DMS 273 treated with DMSO at 0.1 percent for 48 hours (cell line): ENCODE data around the gene B3GNT9.
"Not testable (repeated sequence)": the region's sequence is repeated elsewhere in the genome, so short reads cannot be mapped to it uniquely, and the experiment has no call there.

Experiments
- DNase-seq: peaks from one replicate; lab custom pipeline; 2025; lab: John Stamatoyannopoulos, UW

Gene B3GNT9

GRCh38 chr16:67150047-67150832, 558 bp downstream of the B3GNT9 start:
- DNase-seq: no peak

GRCh38 chr16:67149276-67150046, 1.3 kb downstream of the B3GNT9 start:
- no peak for DNase-seq

DNA sequence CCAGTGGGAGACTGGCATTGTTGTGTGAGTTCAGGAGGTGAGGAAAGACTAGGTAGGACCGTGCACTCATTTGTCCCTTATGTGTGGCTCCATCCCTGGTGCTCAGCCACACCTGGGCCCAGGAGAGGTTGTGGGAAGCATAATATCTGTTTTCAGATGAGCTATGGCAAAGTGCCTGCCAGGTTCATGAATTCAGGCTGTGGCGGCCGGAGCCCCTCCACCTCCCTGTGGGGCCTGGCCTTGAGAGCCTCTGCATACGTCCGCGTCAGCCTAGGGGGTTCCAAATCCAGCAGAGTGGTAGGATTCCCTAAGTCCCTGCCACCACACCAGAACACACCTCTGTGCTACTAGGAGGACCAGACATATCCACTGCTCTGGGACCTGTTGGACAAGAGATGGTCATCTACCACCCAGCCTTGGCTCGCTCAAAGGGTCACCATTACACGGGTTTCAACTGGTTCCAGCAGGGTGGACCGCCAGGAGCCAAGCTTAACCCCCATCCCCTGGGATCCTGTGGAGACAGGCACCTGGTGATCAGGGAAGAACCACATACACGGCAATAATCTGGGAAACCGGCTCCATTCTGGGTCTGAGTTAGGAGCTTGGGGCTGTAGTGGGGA, 2.0 kb downstream of the B3GNT9 start:
- no peak for DNase-seq

DNA sequence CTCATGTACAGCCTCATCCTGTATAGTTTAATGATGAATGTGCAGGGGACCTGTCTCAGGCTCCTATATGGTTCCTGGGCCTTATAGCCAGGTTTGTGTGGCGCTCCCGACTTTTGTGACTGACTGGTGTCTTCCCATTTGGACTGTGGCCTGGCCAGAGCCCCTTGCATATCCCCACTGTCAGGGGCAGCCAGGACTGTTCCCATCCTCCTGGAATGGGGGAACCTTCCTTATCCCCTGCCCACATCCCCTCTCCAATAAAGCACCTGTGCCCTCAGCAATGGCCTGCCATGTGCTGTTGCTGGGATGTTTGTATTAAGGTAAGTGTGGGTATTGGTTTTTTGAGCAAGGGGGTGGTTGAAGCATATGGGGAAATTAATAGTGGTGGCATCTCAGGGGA, 2.6 kb downstream of the B3GNT9 start:
- DNase-seq: no peak

- no peak for DNase-seq
Observed at GRCh38 chr16:67147437-67148140, 3.2 kb downstream of the B3GNT9 start.

- no peak for DNase-seq
Observed at GRCh38 chr16:67146523-67147357, 4.1 kb downstream of the B3GNT9 start.

DNA sequence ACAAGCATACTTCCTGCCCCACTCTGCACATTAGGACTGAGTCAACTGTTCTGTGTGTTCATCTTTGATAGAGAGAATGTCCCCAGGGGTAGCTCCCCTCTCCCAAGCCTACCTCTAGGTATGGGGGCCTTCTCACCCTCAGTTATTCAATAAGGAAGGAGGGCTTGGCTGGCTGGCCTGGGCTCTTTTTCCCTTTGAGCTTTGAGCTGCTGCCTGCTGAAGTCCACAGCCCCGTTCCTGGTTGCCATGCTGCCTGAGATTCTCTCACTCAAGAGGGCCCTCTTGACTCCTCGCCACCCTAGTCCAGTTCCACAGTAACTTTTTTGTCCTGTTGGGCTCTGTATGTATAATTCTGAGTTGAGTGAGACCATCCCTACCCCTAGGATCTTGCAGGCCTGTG, 5.1 kb downstream of the B3GNT9 start:
- no peak for DNase-seq

DNA sequence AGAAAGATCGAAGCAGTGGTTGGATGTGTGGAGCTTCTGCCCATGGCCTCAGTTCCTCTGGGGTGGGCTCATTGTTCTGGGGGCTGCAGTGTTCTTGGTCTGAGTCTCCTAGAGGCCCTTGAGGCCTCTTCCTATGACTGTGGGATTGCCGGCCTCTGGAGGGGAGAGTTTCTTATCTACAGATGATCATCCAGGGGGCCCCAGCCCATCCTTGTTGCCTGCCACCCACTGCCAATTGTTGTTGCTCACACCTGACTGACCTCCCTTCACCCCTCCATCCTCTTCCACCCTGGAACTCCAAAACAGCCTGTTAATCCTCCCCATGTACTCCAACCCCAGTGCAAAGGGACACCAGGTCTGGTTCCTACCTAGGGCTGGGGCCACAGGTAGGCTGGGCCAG, 5.9 kb downstream of the B3GNT9 start:
- no peak for DNase-seq

DNA sequence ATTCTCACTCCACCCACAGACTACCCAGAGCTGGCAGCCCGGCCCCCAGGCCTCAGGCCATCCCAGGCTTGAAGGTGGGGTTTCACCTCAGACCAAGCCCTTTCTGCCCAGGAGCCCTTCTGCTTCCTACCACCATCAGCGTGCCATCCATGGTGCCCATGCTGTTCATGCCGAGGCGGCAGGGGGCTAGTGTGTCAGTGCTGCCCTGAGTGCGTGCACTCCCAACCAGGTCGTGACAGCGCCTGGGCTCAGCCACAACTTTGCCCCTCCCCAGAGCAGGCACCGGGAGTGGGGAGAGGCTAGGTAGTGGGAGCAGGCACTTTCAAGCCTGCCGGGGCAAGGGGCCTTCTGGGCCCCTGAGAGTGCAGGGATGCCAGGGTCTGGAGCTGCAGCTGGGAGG, 8.5 kb downstream of the B3GNT9 start:
- DNase-seq: no peak

DNA sequence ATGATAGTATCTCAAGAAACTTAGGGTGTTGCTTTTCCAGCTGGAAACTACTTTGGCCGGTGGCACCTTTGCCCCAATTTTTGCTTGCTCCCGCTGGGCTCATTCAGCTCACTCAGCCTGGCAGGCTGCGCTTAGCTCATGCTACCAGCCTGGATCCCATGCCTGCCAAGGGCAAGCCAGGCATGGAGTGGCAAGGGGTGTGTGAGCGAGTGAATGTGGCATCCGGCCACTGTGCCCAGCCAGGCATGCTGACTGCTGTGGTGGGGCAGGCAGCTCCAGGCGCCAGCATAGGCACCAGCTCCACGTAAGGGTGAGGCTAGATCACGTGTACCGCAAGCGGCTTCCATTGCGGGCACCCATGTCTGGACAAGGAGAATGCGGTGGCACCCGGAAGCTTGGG, 9.4 kb downstream of the B3GNT9 start:
- DNase-seq: no peak

- DNase-seq: no peak
Observed at GRCh38 chr16:67137605-67138004, 13.2 kb downstream of the B3GNT9 start.

DNA sequence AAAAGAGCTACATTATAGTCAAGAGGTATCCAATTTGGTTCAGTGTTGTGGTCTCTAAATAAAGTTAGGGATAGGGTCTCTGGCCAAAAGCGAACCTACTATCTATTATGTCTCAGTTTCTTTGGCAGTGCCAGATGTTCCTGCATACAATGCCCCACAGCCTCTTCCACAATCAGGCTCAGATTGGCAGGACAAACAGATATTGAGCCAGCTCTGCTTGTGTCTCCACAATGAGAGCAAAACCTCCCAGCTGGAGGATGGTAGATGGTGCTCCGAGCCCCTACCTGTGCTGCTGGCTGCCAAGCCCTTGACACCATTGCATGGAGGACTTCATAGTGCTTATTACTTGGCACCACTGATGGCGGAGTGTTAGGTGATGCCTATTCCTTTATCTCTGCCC, 21.4 kb downstream of the B3GNT9 start:
- DNase-seq: no peak

- DNase-seq: no peak
Observed at GRCh38 chr16:67128887-67129286, 21.9 kb downstream of the B3GNT9 start.

DNA sequence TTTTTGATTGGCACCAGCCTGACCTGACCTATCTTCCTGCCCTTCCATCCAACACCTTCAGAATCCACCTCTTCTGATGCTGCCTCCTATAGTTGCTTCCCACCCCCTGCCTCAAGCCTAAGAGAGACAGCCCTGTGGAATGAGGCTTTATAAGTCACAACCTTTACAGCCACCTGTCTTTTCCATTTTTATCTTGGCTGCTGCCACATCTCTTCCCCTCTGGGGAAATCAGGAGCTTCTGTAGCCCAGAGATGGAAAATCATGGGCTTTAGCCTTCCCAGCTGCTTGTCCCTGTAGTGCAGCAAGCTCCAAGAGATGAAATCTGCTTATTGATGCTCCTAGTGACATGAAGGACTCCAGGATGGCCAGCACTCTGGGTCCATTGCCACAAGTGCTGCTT, 22.4 kb downstream of the B3GNT9 start:
- no peak for DNase-seq

DNA sequence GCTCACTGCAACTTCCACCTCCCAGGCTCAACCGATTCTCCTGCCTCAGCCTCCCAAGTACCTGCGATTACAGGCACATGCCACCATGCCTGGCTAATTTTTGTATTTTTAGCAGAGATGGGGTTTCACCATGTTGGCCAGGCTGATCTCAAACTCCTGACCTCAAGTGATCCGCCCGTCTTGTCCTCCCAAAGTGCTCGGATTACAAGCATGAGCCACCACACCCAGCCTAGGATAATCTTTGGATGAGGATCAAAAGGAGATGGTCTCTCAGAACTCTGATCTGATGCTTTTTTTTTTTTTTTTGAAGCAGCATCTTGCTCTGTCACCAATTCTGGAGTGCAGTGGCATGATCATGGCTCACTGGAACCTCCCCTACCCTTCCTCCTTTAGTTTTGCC, 28.0 kb downstream of the B3GNT9 start:
- not testable (repeated sequence) for DNase-seq

GRCh38 chr16:67120025-67120424, 30.8 kb downstream of the B3GNT9 start:
- no peak for DNase-seq

DNA sequence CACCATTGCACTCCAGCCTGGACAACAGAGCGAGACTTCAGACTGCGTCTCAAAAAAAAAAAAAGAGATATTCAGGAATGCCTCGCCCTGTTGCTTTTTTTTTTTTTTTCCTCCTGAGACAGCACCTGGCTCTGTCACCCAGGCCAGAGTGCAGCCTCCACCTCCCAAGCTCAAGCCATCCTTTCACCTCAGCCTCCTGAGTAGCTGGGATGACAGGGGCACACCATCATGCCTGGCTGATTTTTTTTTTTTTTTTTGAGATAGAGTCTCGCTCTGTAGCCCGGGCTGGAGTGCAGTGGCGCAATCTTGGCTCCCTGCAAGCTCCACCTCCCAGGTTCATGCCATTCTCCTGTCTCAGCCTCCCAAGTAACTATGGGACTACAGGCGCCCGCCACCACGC, 33.1 kb downstream of the B3GNT9 start:
- DNase-seq: no peak

DNA sequence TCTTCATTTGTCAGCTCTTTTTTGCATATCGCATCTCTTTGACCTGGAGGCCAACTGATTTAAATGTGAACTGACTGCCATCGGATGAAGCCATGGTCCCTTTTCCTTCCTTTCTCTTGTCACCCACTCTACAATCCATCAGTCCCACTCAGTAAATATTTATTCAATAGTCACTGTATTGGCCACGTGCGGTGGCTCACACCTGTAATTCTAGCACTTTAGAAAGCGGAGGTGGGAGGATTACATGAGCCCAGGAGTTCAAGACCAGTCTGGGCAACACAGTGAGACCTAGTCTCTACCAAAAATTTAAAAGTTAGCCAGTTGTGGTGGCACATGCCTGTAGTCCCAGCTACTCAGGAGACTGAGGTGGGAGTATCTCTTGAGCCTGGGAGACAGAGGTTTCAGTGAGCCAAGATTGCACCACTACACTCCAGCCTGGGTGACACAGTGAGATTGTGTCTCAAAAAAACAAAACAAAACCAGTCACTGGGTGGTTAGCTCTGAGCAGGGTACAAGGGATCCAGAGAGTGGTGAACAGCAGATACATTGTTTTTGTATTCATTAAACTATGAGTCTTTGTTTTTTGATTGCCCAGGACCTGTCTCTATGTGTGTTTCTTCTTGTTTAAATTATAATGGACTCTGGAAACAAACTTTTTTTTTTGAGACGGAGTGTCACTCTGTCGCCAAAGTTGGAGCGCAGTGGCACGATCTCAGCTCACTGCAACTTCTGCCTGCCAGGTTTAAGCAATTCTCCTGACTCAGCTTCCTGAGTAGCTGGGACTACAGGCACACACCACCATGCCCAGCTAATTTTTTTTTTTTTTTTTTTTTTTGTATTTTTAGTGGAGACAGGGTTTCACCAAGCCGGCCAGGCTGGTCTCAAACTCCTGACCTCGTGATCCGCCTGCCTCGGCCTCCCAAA, 34.1 kb downstream of the B3GNT9 start:
- no peak for DNase-seq

- DNase-seq: no peak
Observed at GRCh38 chr16:67115639-67116038, 35.2 kb downstream of the B3GNT9 start.

- no peak for DNase-seq
Observed at GRCh38 chr16:67114793-67115192, 36.0 kb downstream of the B3GNT9 start.
